Mesodermal cell (in vitro differentiated cells): ENCODE results near the gene SYT15.

Experiments
- H3K27ac ChIP-seq: 2 replicates; pipeline ENCODE4 v1.7.0; 2013; ENCODE audit warnings: mild to moderate bottlenecking, low read depth, low read length, moderate library complexity; ENCODE audit not compliant: severe bottlenecking
- H3K36me3 ChIP-seq: 2 replicates; pipeline ENCODE4 v1.7.1; 2013; ENCODE audit warnings: mild to moderate bottlenecking, low read length, moderate library complexity; ENCODE audit not compliant: control insufficient read depth, insufficient read depth
- H3K4me1 ChIP-seq: one replicate; pipeline ENCODE4 v1.7.1; 2013; ENCODE audit warnings: mild to moderate bottlenecking, low read length; ENCODE audit not compliant: insufficient read depth, control insufficient read depth, poor library complexity, severe bottlenecking
- H3K4me3 ChIP-seq: 2 replicates; pipeline ENCODE4 v1.7.0; 2013; ENCODE audit warnings: low read length, control low read depth, mild to moderate bottlenecking; ENCODE audit not compliant: insufficient read depth, poor library complexity, severe bottlenecking; ENCODE audit errors: extremely low read depth
- H3K9me3 ChIP-seq: 2 replicates; pipeline ENCODE4 v1.7.1; 2013; ENCODE audit warnings: mild to moderate bottlenecking, low read length, moderate library complexity; ENCODE audit not compliant: control insufficient read depth
- WGBS, 2 experiments: methylation state at CpG; one replicate each; pipeline ENCODE4 v1.1.5; 2013; ENCODE audit warnings: missing lambda C conversion rate in 2 of 2; ENCODE audit not compliant: insufficient coverage in 2 of 2; 5-methylcytosine and 5-hydroxymethylcytosine counted together

SYT15 gene

GRCh38 chr10:46539596-46540411, 39.1 kb upstream of the SYT15 start:
- H3K4me3 ChIP-seq = no peak overlapping the region
- no peaks in the 10 kb centered on the region for H3K9me3 ChIP-seq
- 80 to 83% methylated on average over 13 to 14 of the region's 14 CpGs for WGBS, 2 experiments
- H3K36me3 ChIP-seq = no peaks in the 10 kb centered on the region
- no peak overlapping the region for H3K27ac ChIP-seq
- peaks cover 8% of the 10 kb centered on the region for H3K4me1 ChIP-seq

- no peaks in the 10 kb centered on the region for H3K9me3 ChIP-seq
- H3K4me3 ChIP-seq = no peak overlapping the region
- no peak overlapping the region for H3K27ac ChIP-seq
- WGBS, 2 experiments = 91% methylated on average over 8 of the region's 8 CpGs
- H3K36me3 ChIP-seq = no peaks in the 10 kb centered on the region
- H3K4me1 ChIP-seq = peaks cover 8% of the 10 kb centered on the region
Measured at GRCh38 chr10:46540412-46541016, 38.4 kb upstream of the SYT15 start.

- Histone ChIP-seq H3K4me3 (peak overlapping the region; percentile 24), H3K4me1 (peaks cover 8% of the 10 kb centered on the region), H3K9me3 (no peaks in the 10 kb centered on the region), H3K27ac (no peak overlapping the region), H3K36me3 (no peaks in the 10 kb centered on the region)
- WGBS, 2 experiments = 12 to 19% methylated on average over 20 to 24 of the region's 42 CpGs
Measured at GRCh38 chr10:46541017-46541661, 37.8 kb upstream of the SYT15 start.

- H3K36me3 ChIP-seq = no peaks in the 10 kb centered on the region
- no peaks in the 10 kb centered on the region for H3K9me3 ChIP-seq
- peaks cover 8% of the 10 kb centered on the region for H3K4me1 ChIP-seq
- H3K4me3 ChIP-seq = peak overlapping the region; percentile 24
- H3K27ac ChIP-seq = no peak overlapping the region
- WGBS, 2 experiments = 75 to 78% methylated on average over 6 of the region's 7 CpGs
Measured at GRCh38 chr10:46541735-46542566, 37.0 kb upstream of the SYT15 start.

- no peaks in the 10 kb centered on the region for H3K9me3 ChIP-seq
- 76 to 87% methylated on average over 7 of the region's 7 CpGs for WGBS, 2 experiments
- H3K36me3 ChIP-seq = no peaks in the 10 kb centered on the region
- H3K4me1 ChIP-seq = peaks cover 8% of the 10 kb centered on the region
- no peak overlapping the region for H3K4me3 ChIP-seq
- no peak overlapping the region for H3K27ac ChIP-seq
Measured at GRCh38 chr10:46542567-46543465, 36.1 kb upstream of the SYT15 start.

GRCh38 chr10:46543466-46544377, 35.2 kb upstream of the SYT15 start:
- no peaks in the 10 kb centered on the region for H3K9me3 ChIP-seq
- H3K4me3 ChIP-seq = no peak overlapping the region
- H3K36me3 ChIP-seq = no peaks in the 10 kb centered on the region
- peaks cover 8% of the 10 kb centered on the region for H3K4me1 ChIP-seq
- 91 to 93% methylated on average over 13 to 14 of the region's 14 CpGs for WGBS, 2 experiments
- H3K27ac ChIP-seq = no peak overlapping the region

GRCh38 chr10:46544989-46545791, 33.7 kb upstream of the SYT15 start:
- 70 to 83% methylated on average over 3 of the region's 3 CpGs for WGBS, 2 experiments
- Histone ChIP-seq H3K9me3 (no peaks in the 10 kb centered on the region), H3K36me3 (no peaks in the 10 kb centered on the region), H3K4me1 (peaks cover 4% of the 10 kb centered on the region), H3K27ac (no peak overlapping the region), H3K4me3 (no peak overlapping the region)

- Histone ChIP-seq H3K36me3 (no peaks in the 10 kb centered on the region), H3K9me3 (no peaks in the 10 kb centered on the region), H3K4me1 (peaks cover 3% of the 10 kb centered on the region), H3K27ac (no peak overlapping the region), H3K4me3 (no peak overlapping the region)
- WGBS, 2 experiments = 79 to 82% methylated on average over 5 of the region's 5 CpGs
Measured at GRCh38 chr10:46545861-46546590, 32.9 kb upstream of the SYT15 start.
